Thyroid gland (tissue), 4 donors: Measurements from ENCODE around the gene ADAMTS14. TPM values are rescaled to one million over a fixed set of nuclear protein-coding genes. Genes with fewer than 3 reads are reported as not detected.

Source experiments
- DNase-seq, 2 donors: peaks; one replicate each; pipeline ENCODE4 v3.0.0-alpha.2; 2019
- H3K27ac ChIP-seq, 3 donors: fragments of 200-600 bp; sonication (generic); 1 replicate in 2 of 3; 2 replicates in 1 of 3; pipeline ENCODE4 v1.5.1; 2016 to 2019; ENCODE audit warnings: mild to moderate bottlenecking in 1 of 3, moderate library complexity in 1 of 3
- H3K27me3 ChIP-seq: fragments of 200-600 bp; sonication (generic); one replicate; pipeline ENCODE4 v1.5.1; 2019
- H3K36me3 ChIP-seq, 2 donors: fragments of 200-600 bp; sonication (generic); one replicate each; pipeline ENCODE4 v1.5.1; 2016 to 2019
- H3K4me1 ChIP-seq, 2 donors: fragments of 200-600 bp; sonication (generic); one replicate each; pipeline ENCODE4 v1.5.1; 2017 to 2019
- H3K4me3 ChIP-seq, 3 donors: fragments of 200-600 bp; sonication (generic); replicated peaks in 1 of 3; 1 replicate in 2 of 3; 2 replicates in 1 of 3; pipeline ENCODE4 v1.5.1; 2016; ENCODE audit warnings: mild to moderate bottlenecking in 1 of 3
- H3K9me3 ChIP-seq: fragments of 200-600 bp; sonication (generic); one replicate; pipeline ENCODE4 v1.5.1; 2017
- POLR2A ChIP-seq, 2 donors: fragments of 450-650 bp; IDR thresholded peaks; one replicate each; pipeline ENCODE4 v1.6.1; 2017; ENCODE audit warnings: antibody characterized with exemption in 2 of 2, mild to moderate bottlenecking in 2 of 2, moderate library complexity in 1 of 2
- WGBS, 2 donors: methylation state at CpG; one replicate each; pipeline ENCODE4 v1.1.5; 2017; 5-methylcytosine and 5-hydroxymethylcytosine counted together
- intact Hi-C: fragments of 100-400 bp; cut with DNase I; formaldehyde crosslinking; loops from one replicate; pipeline ENCODE4 v1.15.1; 2023
- total RNA-seq, 4 donors: library from RNA; depleted of rRNA; stranded (reverse); fragments of >200 nt; gene quantifications; one replicate each; pipeline ENCODE4 v1.2.3, GENCODE V29; 2016
- TF ChIP-seq, protein P1 (sequence below), 6 experiments: fragments of 200-600 bp in 3 of 6; fragments of 450-650 bp in 3 of 6; sonication (generic) in 3 of 6; IDR thresholded peaks; one replicate each; pipeline ENCODE4 v1.5.1; 2016 to 2019; ENCODE audit warnings: antibody characterized with exemption in 6 of 6, mild to moderate bottlenecking in 2 of 6, inconsistent platforms in 1 of 6, moderate library complexity in 1 of 6

The ADAMTS14 gene
- total RNA-seq, 4 donors from 2014 or later = not detected

DNA sequence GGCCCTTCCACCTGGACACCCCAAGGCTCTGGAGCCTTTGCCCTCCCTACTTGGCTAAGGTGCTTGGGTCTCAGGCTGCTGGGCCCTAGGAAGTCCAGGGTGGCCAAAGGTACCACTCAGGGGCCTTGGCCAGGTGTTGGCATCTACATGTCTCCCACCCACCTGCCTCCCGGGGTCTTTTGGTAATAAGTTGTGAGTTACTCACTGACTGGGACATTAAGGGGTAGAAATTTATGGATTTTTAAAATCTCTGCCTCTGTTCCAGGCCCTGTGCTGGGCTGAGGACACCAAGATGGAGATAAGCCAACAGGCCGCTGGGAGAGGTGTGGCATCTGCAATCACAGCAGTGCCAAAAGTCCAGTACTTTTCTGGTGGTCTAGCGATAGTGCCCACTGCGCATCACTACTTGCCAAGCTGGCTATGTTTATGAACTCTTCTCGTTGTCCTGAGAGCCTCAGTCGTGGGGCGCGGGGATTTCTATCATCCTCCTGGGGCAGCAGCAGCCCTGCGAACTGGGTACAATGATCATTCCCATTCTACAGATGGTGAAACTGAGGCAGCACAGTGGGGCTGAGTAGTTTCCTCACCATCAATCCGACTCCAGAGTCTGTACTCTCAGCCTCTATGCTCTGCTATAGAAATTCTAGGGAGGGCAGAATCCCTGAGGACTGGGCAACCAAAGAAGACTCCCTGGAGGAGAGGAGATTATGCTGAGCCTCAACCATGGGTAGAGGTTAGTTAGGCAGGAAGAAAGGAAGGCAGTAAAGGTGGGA is 76.7 kb downstream of the ADAMTS14 start:
- intact Hi-C loops = no loop called here
- Histone ChIP-seq H3K27me3 (no peaks in the 10 kb centered on the region), H3K36me3 (no peaks in the 10 kb centered on the region), H3K27ac (no peak overlapping the region), H3K4me3 (no peak overlapping the region), H3K9me3 (no peaks in the 10 kb centered on the region), H3K4me1 (peaks cover 9 to 12% of the 10 kb centered on the region in 2 donors)
- 97 to 98% methylated on average over 8 to 10 of the region's 10 CpGs for WGBS, 2 donors
- TF ChIP-seq, protein P1, sequence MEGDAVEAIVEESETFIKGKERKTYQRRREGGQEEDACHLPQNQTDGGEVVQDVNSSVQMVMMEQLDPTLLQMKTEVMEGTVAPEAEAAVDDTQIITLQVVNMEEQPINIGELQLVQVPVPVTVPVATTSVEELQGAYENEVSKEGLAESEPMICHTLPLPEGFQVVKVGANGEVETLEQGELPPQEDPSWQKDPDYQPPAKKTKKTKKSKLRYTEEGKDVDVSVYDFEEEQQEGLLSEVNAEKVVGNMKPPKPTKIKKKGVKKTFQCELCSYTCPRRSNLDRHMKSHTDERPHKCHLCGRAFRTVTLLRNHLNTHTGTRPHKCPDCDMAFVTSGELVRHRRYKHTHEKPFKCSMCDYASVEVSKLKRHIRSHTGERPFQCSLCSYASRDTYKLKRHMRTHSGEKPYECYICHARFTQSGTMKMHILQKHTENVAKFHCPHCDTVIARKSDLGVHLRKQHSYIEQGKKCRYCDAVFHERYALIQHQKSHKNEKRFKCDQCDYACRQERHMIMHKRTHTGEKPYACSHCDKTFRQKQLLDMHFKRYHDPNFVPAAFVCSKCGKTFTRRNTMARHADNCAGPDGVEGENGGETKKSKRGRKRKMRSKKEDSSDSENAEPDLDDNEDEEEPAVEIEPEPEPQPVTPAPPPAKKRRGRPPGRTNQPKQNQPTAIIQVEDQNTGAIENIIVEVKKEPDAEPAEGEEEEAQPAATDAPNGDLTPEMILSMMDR (IDR thresholded peaks at IDR 0.05) = no peak
- TF ChIP-seq POLR2A (IDR thresholded peaks at IDR 0.05) = no peak
- DNase-seq = no peak

DNA sequence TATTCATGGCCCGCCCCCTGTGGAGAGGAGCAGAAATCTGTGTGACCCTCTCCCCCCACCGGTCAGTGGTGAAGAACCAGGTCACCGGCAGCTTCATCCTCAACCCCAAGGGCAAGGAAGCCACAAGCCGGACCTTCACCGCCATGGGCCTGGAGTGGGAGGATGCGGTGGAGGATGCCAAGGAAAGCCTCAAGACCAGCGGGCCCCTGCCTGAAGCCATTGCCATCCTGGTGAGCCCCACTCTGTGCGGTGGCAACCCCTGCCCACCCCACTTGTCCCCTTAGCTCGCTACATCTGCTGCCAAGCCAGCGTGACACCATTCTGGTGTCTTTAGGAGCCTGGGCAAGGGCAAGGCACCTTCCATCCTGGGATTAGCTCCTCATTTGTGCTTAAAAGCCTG is 77.5 kb downstream of the ADAMTS14 start:
- H3K36me3 ChIP-seq = no peaks in the 10 kb centered on the region
- no peak for DNase-seq
- H3K27me3 ChIP-seq = no peaks in the 10 kb centered on the region
- H3K9me3 ChIP-seq = no peaks in the 10 kb centered on the region
- WGBS, 2 donors = 90 to 97% methylated on average over 3 to 8 of the region's 10 CpGs
- H3K4me1 ChIP-seq = peaks cover 17 to 18% of the 10 kb centered on the region in 2 donors
- TF ChIP-seq, protein P1 (IDR thresholded peaks at IDR 0.05) = no peak
- TF ChIP-seq POLR2A (IDR thresholded peaks at IDR 0.05) = no peak
- no peak overlapping the region for H3K4me3 ChIP-seq
- H3K27ac ChIP-seq = no peak overlapping the region
- intact Hi-C loops = no loop called here

DNA sequence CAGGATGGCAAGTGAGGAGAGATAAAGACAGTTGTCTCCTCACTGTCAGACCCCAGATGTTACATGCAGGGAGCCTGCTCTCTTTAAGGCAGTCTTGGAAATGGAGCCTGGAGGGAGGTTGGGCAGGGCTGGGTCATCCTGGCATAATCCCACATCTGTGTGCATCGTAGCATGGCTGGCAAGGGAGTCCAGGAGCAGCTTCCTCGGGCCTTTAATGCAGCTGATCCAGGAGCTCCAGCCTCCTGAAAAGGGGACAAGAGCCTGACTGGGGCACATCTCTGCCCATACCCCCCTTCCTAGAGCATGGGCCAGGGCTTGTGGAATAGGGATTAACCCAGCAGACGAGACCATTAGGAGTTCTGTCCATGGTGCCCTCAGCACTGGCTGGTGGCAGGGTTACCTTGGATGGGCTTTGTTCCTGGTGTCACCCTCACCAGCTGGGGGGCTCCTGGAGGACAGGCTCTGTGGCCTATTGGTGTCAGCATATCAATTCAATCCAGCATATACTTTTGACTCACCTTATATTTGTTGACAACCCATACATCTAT is 77.9 kb downstream of the ADAMTS14 start:
- Histone ChIP-seq H3K4me1 (peaks cover 22 to 23% of the 10 kb centered on the region in 2 donors), H3K9me3 (no peaks in the 10 kb centered on the region), H3K27ac (no peak overlapping the region), H3K27me3 (no peaks in the 10 kb centered on the region), H3K36me3 (no peaks in the 10 kb centered on the region), H3K4me3 (no peak overlapping the region)
- no peak for DNase-seq
- TF ChIP-seq, protein P1 (IDR thresholded peaks at IDR 0.05) = no peak
- no peak for TF ChIP-seq POLR2A (IDR thresholded peaks at IDR 0.05)
- intact Hi-C loops = no loop called here
- WGBS, 2 donors = 61 to 67% methylated on average over 3 of the region's 3 CpGs

DNA sequence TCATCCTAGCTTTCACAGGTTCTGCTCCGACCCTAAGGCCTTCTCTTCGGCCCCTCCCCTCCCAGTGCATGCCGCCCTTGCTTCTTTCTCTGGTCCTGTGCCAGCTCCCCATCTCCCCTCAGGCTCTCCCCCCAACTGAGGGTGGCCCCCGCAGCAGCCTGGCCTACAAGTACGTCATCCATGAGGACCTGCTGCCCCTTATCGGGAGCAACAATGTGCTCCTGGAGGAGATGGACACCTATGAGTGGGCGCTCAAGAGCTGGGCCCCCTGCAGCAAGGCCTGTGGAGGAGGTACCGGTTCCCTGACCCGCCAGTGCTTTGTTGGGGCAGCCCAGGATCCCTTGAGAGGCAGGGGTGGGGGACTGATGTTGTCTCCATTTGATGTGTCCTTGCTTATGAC is 79.0 kb downstream of the ADAMTS14 start:
- no peak for DNase-seq
- no peak for TF ChIP-seq POLR2A (IDR thresholded peaks at IDR 0.05)
- TF ChIP-seq, protein P1 (IDR thresholded peaks at IDR 0.05) = no peak
- WGBS, 2 donors = 51 to 68% methylated on average over 4 to 8 of the region's 9 CpGs
- Histone ChIP-seq H3K27me3 (no peaks in the 10 kb centered on the region), H3K27ac (no peak overlapping the region), H3K4me1 (peaks cover 22 to 28% of the 10 kb centered on the region in 2 donors), H3K9me3 (no peaks in the 10 kb centered on the region), H3K4me3 (no peak overlapping the region), H3K36me3 (no peaks in the 10 kb centered on the region)
- intact Hi-C loops = no loop called here

DNA sequence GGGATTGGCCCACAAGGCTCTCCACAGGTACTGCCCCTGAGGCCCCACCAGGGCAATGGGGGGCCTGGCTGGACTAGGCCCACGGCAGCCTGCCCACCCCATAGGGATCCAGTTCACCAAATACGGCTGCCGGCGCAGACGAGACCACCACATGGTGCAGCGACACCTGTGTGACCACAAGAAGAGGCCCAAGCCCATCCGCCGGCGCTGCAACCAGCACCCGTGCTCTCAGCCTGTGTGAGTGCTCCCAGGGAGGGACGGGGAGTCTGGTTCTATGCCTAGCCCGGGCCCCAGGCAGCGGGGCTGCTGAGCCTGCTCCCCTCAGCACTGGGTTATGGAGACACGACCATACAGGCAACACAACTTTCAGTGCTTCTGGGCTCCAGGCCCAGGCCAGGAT is 79.7 kb downstream of the ADAMTS14 start:
- Histone ChIP-seq H3K9me3 (no peaks in the 10 kb centered on the region), H3K27ac (no peak overlapping the region), H3K27me3 (no peaks in the 10 kb centered on the region), H3K4me3 (no peak overlapping the region), H3K4me1 (peaks cover 22 to 28% of the 10 kb centered on the region in 2 donors), H3K36me3 (no peaks in the 10 kb centered on the region)
- intact Hi-C loops = no loop called here
- no peak for DNase-seq
- 93 to 98% methylated on average over 3 to 7 of the region's 14 CpGs for WGBS, 2 donors
- TF ChIP-seq, protein P1 (IDR thresholded peaks at IDR 0.05) = no peak
- TF ChIP-seq POLR2A (IDR thresholded peaks at IDR 0.05) = no peak
